ENCODE results near the gene AFAP1.

DNA sequence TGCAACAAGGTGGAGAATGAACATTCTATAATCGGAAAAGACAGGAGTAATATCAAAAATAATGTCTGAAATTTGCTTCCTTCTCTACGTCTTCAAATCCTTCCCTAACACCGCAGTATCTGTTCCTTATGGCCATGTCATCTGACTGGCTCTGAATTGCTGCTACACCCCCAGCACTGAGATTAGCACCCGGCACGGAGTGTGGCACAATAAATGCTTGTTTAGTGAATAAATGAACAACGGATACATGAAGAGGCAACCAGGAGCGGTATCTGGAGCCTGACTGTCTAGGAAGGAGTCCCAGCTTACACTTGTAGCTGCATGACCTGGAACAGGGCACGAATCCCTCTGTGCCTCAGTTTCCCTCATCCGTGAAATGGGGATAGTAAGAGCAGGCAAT is 164.3 kb downstream of the AFAP1 start:
- TF ChIP-seq RAD21 (IDR thresholded peaks at IDR 0.05; ENCODE audit: low read length), result no peak
- TF ChIP-seq, protein P1, sequence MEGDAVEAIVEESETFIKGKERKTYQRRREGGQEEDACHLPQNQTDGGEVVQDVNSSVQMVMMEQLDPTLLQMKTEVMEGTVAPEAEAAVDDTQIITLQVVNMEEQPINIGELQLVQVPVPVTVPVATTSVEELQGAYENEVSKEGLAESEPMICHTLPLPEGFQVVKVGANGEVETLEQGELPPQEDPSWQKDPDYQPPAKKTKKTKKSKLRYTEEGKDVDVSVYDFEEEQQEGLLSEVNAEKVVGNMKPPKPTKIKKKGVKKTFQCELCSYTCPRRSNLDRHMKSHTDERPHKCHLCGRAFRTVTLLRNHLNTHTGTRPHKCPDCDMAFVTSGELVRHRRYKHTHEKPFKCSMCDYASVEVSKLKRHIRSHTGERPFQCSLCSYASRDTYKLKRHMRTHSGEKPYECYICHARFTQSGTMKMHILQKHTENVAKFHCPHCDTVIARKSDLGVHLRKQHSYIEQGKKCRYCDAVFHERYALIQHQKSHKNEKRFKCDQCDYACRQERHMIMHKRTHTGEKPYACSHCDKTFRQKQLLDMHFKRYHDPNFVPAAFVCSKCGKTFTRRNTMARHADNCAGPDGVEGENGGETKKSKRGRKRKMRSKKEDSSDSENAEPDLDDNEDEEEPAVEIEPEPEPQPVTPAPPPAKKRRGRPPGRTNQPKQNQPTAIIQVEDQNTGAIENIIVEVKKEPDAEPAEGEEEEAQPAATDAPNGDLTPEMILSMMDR (conservative IDR thresholded peaks at IDR 0.05; ENCODE audit: low read depth, low read length), result no peak
- no peak for TF ChIP-seq POLR2A (IDR thresholded peaks at IDR 0.05; ENCODE audit: low read depth, low read length)
- no peak for TF ChIP-seq CEBPB (IDR thresholded peaks at IDR 0.05; ENCODE audit: low read depth, low read length)
- TF ChIP-seq MXI1 (IDR thresholded peaks at IDR 0.05; ENCODE audit: borderline replicate concordance, low read depth, low read length), result no peak
- TF ChIP-seq RCOR1 (IDR thresholded peaks at IDR 0.05; ENCODE audit: insufficient replicate concordance, low read length), result no peak
- TF ChIP-seq FOS (IDR thresholded peaks at IDR 0.05; ENCODE audit: low read depth, low read length), result no peak
- no peak for TF ChIP-seq RFX5 (IDR thresholded peaks at IDR 0.05; ENCODE audit: low read depth, low read length)
- no peak for TF ChIP-seq SMC3 (IDR thresholded peaks at IDR 0.05; ENCODE audit: low read depth, low read length)

Measured in IMR-90 (cell line).